GM18870 (cell line): ENCODE results near the gene NAV3.

Experiments used
- ATAC-seq: cut with Tn5 transposase; IDR thresholded peaks from one replicate; pipeline ENCODE4 v1.9.1; 2021; ENCODE audit warnings: moderate library complexity; ENCODE audit not compliant: unreplicated experiment

NAV3 gene

DNA sequence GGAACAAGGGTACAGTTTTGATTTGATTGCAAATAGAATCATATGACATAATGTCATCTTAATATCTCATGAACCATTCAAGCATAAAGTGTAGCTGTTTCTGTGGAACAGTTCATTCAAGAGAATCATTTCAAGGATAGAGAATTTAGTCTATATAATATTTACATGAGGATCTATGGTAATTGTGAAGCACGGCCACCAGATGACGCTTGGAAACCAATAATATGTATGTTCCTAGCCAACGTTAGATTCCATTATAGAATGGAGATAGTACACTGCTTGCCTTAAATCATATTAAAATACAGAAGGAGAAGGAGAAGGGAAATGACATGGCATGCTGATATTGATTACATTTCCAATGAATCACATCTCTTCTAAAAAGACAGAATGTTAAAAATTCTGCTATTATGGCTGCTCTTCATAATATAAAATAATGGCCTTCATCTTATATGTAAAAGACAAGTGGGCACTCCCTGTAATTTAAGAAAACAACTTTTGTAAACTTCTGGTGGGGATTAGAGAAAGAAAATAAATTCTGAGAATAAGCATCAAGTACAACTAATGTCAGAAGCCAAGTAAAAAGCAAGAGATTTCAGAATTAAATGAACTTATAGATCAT lies 351.0 kb downstream of the NAV3 start:
- no peak for ATAC-seq

DNA sequence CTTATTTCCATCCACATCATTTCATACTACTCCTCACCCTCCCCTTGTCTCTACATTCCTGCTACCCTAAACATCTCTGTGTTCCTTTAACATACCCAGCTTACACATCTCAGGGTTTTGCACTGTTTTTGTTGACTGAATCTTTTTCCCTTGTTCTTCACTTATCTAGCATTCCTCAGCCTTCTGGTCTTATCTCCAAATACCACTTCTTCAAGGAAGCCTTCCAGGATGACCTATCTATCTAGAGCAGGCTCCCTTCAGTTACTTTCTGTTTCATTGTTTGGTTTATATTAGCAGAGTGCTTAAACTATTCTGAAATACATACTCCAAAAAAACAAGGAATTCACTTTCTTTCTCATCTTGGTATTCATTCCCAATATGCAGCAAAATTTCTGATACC lies 353.1 kb downstream of the NAV3 start:
- ATAC-seq = no peak

DNA sequence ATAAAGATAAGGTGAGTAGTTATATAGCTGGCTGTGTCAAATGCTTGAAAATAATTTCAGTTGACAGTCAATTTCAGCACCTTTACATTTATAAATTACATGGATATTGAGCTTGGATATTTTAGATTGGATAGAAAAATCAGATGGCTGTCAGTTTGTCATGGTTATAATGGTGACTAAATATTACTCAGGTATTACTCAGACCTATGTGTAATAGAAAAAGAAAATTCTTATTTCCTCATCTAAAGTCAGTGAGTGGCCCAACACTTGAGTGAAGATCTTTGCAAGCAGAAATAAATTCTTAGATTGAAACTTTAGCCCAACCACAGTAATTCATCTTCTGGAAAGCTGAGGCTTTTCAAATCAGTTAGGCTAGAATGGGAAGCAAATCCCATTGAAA lies 354.4 kb downstream of the NAV3 start:
- ATAC-seq = no peak

DNA sequence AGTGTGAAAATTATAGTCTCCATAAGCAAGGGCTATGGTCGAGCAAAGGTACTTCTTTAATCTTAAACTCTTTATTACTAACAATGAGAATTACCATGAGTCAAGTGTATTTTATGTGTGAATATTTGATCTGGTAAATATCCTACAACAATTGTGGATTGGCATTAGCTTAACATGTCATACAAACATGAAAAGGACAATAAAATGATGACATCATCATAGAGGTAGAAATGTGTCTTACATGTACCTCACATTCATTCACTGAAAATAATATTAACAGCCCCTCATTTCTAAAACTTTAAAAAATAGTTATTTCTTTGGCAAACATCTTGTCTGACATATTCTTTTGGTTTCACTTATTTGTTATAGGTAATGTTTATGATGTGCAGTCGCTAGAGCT lies 355.0 kb downstream of the NAV3 start:
- no peak for ATAC-seq

DNA sequence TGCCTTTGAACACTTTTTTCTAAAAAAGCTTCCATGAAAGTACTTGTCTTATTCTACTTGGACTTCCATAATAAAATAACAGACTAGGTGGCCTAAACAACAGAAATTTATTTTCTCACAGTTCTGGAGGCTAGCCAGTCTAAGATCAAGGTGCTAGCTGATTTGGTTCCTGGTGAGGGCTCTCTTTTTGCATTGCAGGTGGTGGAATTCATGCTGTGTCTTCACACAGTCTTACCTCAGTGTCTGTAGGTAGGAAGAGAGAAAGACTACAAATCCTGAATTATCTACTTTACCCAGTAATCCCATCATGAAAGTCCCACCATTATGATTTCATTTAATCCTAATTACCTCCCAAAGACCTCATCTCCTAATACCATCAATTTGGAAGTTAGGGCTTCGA lies 356.0 kb downstream of the NAV3 start:
- ATAC-seq = no peak

DNA sequence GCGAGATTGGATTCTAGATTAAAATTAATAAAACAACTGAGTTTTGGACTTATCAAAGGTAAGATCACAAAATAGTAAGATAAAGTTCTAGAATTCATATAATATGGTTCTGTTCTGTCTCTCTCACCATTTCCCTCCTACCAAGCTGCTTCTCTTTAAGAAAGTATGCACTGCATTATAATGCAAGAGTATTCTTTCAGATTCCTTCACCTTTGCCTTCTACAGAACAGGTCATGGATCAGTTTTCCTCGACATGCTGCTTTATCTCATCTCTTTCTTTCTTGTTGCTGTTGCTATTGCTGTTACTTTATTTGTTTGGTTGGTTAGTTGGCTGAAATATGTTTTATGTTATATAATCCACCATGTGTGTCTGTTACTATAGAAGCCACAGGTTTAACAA lies 357.0 kb downstream of the NAV3 start:
- no peak for ATAC-seq

DNA sequence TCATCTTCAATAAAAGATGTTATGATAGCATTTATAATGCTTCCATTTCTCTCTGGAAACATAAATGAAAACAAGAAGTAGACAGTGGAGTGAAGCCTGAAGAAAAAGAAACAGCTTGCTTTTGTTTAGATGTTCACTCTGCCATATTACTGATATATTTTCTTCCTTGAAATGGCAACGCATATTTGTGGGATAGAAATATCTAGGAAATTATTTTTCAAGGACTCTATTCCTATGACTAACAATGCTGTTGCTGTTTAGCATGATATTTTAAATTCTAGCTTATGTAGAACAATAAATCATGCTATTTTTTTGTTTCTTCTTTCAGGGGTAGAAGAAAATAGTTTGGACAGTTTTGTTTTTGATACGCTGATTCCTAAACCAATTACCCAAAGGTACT lies 359.0 kb downstream of the NAV3 start:
- no peak for ATAC-seq

DNA sequence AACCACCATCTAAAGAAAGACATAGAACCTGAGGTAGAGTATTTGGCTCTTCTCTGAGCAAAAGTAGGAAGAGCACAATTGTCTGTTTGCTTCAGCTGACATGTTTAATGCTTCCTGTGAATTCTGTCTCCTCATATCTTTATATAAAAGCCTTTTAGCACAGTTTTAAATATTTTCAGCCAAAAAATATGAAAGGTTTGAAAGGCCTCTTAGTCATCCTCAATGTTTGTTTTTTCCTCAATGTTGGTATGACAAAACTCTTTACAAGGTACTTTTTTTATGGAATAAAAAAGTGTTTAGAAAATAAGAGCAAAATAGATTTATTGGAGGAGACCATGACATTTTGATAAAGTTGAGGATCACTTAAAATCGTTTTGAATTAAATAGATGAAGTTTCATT lies 360.9 kb downstream of the NAV3 start:
- no peak for ATAC-seq

DNA sequence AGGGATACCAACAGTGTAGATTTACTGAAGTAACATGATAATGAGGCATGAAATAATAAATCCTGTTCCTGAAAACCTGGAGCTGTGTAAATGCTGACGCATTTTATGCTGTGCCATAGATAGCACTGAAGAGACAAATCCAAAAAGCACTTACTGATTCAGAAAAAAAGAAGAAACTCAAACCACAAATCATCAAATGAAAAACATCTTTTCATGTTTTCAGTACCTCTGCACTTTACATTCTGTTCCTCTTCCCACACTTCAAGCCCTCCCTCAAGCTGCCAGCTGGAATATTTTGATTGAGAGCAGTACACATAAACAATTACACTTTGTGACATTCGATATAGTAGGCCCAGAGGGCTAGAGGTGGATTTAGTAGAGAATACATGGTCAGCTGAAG lies 362.3 kb downstream of the NAV3 start:
- no peak for ATAC-seq

DNA sequence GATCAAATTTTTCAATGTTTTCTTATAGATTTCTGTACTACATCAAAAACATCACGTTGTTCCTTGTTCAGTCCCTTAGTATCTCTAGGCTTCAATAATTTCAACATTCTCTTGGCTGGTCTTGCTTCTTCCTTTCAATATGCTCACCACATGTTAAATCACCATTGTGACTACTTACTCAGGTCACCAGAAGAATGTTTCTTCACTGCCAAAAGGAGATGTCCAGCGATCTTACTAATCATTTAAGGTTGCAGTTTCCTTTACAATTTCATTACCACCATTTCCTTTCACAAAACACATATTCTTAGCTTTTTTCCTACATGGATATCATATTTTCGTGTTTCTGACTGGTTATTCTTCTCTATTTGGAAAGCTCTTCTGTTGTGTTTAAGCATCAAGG lies 363.8 kb downstream of the NAV3 start:
- ATAC-seq = no peak

DNA sequence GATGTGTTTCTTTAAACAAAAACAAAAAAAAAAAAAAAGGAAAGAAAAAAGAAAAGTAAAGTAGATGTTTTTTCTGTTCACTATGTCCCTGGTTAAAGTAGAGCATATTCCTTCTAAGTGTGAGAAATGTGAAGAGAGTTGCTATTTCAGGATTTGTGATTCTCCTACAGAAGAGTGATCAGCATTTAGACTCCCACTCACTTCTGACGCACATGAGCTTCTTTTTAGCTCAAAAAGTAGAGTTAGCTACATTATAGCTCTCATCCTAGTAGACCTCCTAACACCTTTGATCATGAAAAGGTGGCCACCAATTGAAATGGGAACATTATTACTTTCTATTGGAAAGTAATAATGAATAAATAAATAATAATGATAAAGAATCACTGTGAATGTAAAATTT lies 368.2 kb downstream of the NAV3 start:
- ATAC-seq = no peak

DNA sequence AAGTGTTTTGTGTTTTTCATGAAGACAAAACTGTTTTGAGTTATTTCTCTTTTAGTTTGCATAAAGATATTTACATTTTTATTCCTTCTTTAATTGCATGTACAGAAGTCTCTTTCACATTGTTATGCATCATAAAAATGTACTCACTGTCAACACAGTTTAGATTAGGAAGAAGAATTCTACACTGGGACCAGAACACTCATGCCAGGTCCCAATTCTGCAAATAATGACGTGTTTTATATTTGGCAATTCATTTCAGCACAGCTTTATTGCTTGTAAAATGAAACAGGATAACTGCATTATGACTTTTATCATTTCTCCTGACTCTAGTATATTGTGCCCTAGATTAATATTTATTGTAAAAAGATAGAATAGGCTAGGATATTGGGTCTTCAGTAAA lies 369.2 kb downstream of the NAV3 start:
- ATAC-seq = no peak

DNA sequence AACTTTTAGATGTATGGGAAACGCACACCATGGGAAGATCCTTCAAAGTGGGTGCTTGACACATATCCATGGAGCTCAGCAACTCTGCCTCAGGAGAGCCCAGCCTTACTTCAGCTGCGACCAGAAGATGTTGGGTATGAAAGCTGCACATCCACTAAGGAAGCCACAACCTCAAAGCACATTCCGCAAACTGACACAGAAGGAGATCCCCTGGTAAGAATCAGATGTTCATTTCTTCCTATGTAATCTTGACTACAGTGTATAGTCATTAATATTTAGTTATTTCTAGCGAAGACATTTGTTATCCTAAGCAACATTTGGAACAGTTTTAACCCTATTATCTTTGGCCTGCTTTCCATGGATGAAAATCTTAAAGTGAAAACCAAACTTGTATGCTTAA lies 374.2 kb downstream of the NAV3 start:
- ATAC-seq = no peak

DNA sequence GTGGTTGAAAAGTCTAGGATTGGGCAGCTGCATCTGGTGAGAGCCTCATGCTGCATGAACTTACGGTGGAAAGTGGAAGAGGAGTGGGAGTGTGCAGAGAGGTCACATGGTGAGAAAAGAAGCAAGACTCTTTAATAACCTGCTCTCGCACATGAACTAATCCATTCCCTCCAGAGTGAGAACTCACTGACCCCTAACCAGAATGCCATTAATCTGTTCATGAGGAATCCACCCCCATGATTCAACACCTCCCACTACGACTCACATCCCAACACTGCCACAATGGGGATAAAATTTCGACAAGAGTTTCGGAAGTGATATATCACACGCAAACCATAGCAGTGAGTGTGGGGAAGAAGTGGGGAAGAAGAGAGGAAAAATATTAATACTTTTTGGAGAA lies 377.4 kb downstream of the NAV3 start:
- no peak for ATAC-seq

DNA sequence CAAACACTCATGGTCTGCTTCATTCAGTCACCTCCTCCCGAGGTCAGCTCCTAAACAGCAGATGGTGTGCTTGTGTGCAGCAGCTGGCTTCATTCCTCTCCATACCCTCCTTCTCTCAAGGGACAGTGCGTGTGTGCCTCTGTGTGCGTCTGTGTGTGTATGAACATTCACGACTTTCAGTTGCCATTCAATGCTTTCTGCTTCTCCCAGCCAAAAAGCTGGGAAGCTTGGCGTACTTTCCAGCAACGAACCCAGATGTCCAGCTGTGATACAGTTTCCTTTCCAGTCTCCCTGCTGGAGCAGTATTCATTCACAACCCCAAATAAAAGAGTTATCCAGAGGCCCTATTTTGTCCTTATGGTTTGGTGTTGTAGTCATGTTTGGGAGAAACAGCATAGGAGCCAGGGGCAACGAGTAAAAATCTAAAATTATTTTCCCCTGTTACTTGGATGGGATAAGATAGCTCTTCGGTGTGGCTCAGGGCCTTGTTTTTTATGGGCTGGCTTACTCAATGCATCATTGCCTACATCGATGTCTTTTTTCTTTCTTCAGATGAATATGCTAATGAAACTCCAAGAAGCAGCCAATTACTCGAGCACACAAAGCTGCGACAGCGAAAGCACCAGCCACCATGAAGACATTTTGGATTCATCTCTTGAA lies 379.3 kb downstream of the NAV3 start:
- no peak for ATAC-seq

DNA sequence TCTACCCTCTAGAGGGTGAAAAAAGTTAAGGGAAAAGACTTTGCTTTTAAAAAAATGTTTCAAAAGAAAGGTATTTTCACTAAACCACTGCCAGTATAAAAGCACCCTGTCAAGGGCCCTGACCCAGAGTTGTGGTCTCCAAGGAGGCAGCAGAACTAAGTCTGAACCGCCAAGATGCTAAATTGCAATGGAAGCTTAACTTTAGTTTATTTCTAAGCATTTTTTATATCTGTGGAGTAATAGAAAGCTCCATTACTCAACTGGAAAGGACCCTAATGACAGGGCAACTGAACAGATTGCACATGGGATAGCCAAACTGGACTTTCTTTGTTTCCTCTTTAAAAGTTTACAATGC lies 379.8 kb downstream of the NAV3 start:
- ATAC-seq = no peak

DNA sequence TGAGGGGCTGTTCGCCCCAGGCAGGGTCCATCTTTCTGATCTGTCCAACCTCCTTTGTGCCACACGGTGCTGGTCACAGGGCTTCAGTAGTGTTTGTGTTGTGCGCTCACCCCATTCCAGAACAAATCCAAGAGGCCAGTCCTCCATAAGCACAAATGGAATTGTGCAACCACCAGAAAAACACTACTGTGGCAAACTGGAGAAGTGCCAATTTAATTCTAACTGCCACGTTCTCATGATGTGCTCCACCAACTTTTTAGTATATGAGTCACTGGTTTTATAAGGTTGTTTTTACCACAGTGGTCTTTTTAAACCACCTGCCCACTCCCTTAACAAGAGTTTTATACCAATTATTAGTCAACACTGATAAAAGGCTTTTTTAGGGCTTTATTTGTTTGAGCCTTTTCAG lies 380.2 kb downstream of the NAV3 start:
- no peak for ATAC-seq

DNA sequence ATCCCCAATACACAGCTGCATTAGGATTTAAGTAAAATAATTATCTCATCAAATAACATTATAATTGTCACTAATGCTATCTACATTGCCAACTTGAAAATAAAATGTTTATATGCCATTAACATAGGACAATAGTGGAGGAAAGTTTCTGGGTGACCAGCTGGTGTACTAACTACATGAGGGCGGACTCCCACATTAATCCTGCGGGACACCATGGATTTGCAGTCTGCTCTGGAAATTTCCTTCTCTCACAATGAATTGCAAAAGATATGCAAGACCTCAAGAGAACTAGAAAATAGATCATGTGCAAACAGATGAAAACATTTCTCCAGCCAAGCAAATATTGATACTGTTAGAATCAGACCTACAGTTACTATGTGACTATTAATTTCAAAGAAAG lies 390.1 kb downstream of the NAV3 start:
- no peak for ATAC-seq

DNA sequence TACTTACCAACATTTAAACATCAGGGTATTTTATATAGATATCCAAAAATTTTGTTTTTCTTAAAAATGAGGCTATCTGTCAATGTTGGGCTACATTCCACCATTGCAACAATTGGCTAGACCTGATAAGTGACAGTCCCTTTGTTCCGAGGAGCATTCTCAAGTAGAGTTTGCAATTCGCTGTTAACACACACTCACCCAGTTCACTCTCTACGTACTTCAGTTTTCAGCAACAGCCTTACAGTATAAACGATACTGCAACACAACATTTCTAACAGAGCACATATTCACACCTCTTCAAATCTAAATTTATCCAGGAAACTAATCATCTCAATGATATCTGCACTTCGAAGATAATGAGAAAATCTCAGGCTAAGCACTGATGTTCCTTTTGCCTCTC lies 393.5 kb downstream of the NAV3 start:
- no peak for ATAC-seq

DNA sequence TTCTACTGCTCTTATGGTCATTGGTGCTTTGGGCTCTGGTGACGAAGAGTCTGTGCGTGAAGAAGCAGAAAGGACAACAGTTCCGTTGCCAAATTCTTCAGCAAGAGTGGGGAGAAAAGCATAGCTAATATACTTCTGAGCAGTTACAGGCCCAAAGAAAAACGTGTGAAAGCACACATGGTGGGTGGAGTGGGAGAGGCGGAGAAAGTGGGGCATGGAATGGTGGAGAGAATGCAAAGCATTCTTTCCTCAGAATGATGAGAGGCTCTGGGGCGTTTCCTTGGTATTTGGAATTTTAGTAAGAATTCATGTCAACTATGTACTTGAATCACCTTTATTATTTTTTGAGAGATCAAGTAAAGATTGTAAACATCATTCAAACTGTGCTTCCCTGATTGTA lies 396.1 kb downstream of the NAV3 start:
- ATAC-seq = no peak

DNA sequence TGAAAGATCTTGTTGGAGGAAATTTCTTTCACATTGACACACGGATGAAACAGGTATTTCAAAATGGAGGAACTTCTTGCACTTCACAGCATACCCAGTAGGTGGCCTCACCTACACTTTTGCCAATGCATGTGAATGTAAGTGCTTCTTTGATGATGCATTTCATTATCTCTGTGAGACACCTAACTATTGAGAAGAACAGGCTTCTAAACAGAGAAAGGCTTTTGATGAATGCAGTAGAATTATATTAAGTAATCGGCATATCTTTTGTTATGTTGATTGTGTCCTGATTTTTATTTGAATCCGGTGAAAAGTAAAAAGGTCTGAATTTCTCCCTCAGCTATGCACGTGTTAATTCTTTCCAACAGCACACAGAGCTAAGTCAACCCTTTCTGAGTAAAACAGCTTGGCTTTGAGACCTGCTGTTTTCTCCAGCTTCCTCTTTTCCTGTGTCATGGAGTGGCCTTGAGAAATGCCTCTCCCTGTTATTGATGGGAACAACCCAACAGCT lies 399.0 kb downstream of the NAV3 start:
- peak; percentile 97 for ATAC-seq

DNA sequence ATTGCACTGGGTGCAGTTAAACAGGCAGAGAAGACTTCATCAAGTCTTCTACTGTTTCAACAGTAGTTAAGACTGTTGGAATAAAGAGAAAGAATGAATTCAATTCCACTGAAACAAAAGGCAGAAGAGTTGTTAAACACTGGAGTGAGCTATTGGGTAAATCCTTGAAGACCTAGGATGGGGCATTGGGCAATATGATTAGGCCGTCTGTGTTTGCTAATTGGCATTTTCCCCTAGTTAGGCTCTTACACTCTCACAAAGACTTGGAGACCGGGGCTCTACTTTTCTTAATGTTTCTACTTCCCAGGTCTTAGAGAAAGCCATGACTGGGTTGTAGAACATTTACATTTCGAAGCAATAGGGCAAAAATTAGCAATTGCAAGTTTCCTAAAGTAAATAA lies 402.1 kb downstream of the NAV3 start:
- no peak for ATAC-seq

DNA sequence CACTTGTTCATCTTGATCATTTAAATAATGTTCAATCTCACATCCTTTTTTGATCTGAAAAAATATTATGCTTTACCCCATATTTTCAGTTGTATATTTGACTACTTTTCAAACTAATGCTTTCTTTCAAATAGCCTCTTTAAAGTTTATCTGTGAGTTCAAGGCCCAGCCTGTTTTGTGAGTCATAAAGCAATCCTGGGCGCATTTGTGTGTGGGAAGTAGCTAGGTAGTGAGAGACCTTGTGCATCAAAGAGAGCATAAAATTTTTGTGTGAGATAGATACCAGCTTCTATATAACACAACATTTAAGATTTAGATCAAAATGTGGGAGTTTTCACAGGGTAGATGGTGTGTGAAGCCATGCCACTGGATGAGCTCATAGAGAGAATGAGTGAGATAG lies 405.6 kb downstream of the NAV3 start:
- no peak for ATAC-seq
